Measurements from ENCODE around the gene SLC22A4. TPM values are rescaled to one million over a fixed set of nuclear protein-coding genes. Genes with fewer than 3 reads are reported as not detected.

Gene SLC22A4
- total RNA-seq, 6 donors from 2014 or later, result 3.9 to 17.8 (median 8.1) TPM

DNA sequence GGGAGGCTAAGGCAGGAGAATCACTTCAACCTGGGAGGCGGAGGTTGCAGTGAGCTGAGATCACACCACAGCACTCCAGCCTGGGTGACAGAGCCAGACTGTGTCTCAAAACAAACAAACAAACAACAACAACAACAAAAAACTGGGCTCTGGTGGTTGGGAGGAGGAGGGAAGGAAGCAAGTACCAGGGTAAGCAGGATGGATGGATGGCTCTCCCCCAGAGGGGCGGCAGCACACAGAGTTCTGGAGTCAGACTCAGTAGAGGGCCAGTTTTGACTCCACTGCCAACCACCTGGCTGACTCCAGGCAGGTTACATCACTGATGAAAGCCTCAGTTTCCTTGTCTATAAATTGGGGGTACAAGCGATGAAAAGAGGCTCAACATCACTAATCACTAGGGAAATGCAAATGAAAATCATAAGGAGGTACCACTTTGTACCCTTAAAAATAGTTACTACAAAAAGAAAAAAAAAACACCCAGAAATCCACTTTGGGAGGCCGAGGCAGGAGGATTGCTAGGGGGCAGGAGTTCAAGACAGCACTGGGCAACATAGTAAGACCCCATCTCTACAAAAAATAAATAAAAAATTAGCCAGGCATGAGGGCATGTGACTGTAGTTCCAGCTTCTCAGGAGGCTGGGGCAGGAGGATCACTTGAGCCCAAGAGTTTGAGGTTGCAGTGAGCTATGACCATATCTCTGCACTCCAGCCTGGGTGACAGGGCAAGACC, 3.2 kb downstream of the SLC22A4 start:
- DNase-seq, result no peak
- no peaks in the 10 kb centered on the region for H3K9me3 ChIP-seq
- TF ChIP-seq POLR2AphosphoS5 (IDR thresholded peaks at IDR 0.05) (no peak), POLR2A (IDR thresholded peaks at IDR 0.05) (no peak), CTCF (IDR thresholded peaks at IDR 0.05) (no peak), EP300 (IDR thresholded peaks at IDR 0.05) (no peak)
- 95 to 97% methylated on average over 4 of the region's 4 CpGs for WGBS, 2 donors
- peak overlapping the region in 3 of 4 donors; percentile 94 to 97 (median 97) for H3K27ac ChIP-seq
- H3K36me3 ChIP-seq, result no peaks in the 10 kb centered on the region
- no peak for ATAC-seq (ENCODE audit: low FRiP score in 2 of 2)
- H3K27me3 ChIP-seq, result no peaks in the 10 kb centered on the region
- H3K4me1 ChIP-seq, result peaks cover 17 to 23% (median 19%) of the 10 kb centered on the region in 4 donors
- no peak overlapping the region for H3K4me3 ChIP-seq

- H3K36me3 ChIP-seq, result no peaks in the 10 kb centered on the region
- ATAC-seq (ENCODE audit: low FRiP score in 2 of 2), result no peak
- no peaks in the 10 kb centered on the region for H3K27me3 ChIP-seq
- no peak for DNase-seq
- TF ChIP-seq CTCF (IDR thresholded peaks at IDR 0.05) (no peak), EP300 (IDR thresholded peaks at IDR 0.05) (no peak), POLR2A (IDR thresholded peaks at IDR 0.05) (peak in 1 of 4 donors; percentile 27), POLR2AphosphoS5 (IDR thresholded peaks at IDR 0.05) (no peak)
- H3K4me3 ChIP-seq, result no peak overlapping the region
- H3K4me1 ChIP-seq, result peaks cover 9 to 14% (median 11%) of the 10 kb centered on the region in 4 donors
- no peaks in the 10 kb centered on the region for H3K9me3 ChIP-seq
- WGBS, 2 donors, result 55 to 63% methylated on average over 6 of the region's 6 CpGs
- peak overlapping the region in 2 of 4 donors; percentile 18 to 52 for H3K27ac ChIP-seq
Observed at GRCh38 chr5:132298298-132299212, 4.4 kb downstream of the SLC22A4 start.

DNA sequence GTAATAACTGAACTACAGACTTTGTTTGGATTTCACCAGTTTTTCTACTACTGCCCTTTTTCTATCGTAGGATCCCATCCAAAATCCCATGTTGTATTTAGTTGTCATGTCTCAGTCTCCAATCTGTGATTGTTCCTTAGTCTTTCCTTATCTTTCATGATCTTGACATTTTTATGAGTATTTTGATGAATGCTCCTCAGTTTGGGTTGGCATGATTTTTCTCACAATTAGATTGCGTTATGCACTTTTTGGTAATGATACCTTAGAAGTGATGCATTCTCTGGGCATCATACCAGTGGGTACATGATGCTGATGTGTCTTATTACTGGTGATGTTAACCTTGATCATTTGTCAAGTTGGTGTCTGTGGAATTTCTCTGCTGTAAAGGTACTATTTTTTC, 5.7 kb downstream of the SLC22A4 start:
- 83 to 85% methylated on average over 2 of the region's 2 CpGs for WGBS, 2 donors
- Histone ChIP-seq H3K36me3 (no peaks in the 10 kb centered on the region), H3K4me3 (no peak overlapping the region), H3K27ac (no peak overlapping the region), H3K27me3 (no peaks in the 10 kb centered on the region), H3K9me3 (no peaks in the 10 kb centered on the region), H3K4me1 (peaks cover 4 to 8% (median 5%) of the 10 kb centered on the region in 4 donors)
- TF ChIP-seq POLR2A (IDR thresholded peaks at IDR 0.05), result no peak
- ATAC-seq (ENCODE audit: low FRiP score in 2 of 2) (no peak), DNase-seq (no peak)

- no peak overlapping the region for H3K4me3 ChIP-seq
- TF ChIP-seq POLR2AphosphoS5 (IDR thresholded peaks at IDR 0.05) (no peak), POLR2A (IDR thresholded peaks at IDR 0.05) (no peak), CTCF (IDR thresholded peaks at IDR 0.05) (no peak), EP300 (IDR thresholded peaks at IDR 0.05) (no peak)
- no peaks in the 10 kb centered on the region for H3K27me3 ChIP-seq
- no peaks in the 10 kb centered on the region for H3K9me3 ChIP-seq
- DNase-seq (no peak), ATAC-seq (ENCODE audit: low FRiP score in 2 of 2) (no peak)
- 59 to 66% methylated on average over 3 to 6 of the region's 6 CpGs for WGBS, 2 donors
- peaks cover 0 to 4% (median 0%) of the 10 kb centered on the region in 4 donors for H3K4me1 ChIP-seq
- H3K27ac ChIP-seq, result peak overlapping the region in 2 of 4 donors; percentile 6 to 8
- no peaks in the 10 kb centered on the region for H3K36me3 ChIP-seq
Observed at GRCh38 chr5:132300577-132301343, 6.6 kb downstream of the SLC22A4 start.

Data from upper lobe of left lung (tissue), 6 donors.